Muscle of leg (tissue), 11 donors: ENCODE measurements around the gene UBE3C. TPM values are rescaled to one million over a fixed set of nuclear protein-coding genes. Genes with fewer than 3 reads are reported as not detected.
"Not testable (repeated sequence)": the region's sequence is repeated elsewhere in the genome, so short reads cannot be mapped to it uniquely, and the experiment has no call there.

Source experiments
- DNase-seq: peaks from one replicate; pipeline ENCODE4 v3.0.0; 2013
- H3K27ac ChIP-seq: one replicate; pipeline ENCODE4 v1.5.1; 2013; ENCODE audit warnings: mild to moderate bottlenecking, low read length, control low read depth
- H3K27me3 ChIP-seq: one replicate; pipeline ENCODE4 v1.6.1; 2013; ENCODE audit warnings: low read length; ENCODE audit not compliant: control insufficient read depth, insufficient read depth
- H3K36me3 ChIP-seq: one replicate; pipeline ENCODE4 v1.6.1; 2013; ENCODE audit warnings: low read length; ENCODE audit not compliant: control insufficient read depth, insufficient read depth
- H3K4me1 ChIP-seq: one replicate; pipeline ENCODE4 v1.6.1; 2013; ENCODE audit warnings: low read length; ENCODE audit not compliant: control insufficient read depth, insufficient read depth
- H3K4me3 ChIP-seq: one replicate; pipeline ENCODE4 v1.5.1; 2013; ENCODE audit warnings: low read length, control low read depth
- H3K9me3 ChIP-seq: replicated peaks from 2 replicates; pipeline ENCODE4 v1.6.1; 2013; ENCODE audit warnings: low read depth, low read length; ENCODE audit not compliant: control insufficient read depth
- WGBS: methylation state at CpG from one replicate; pipeline ENCODE4 v1.1.5; 2013; ENCODE audit warnings: missing lambda C conversion rate; ENCODE audit not compliant: insufficient coverage; 5-methylcytosine and 5-hydroxymethylcytosine counted together
- polyA plus RNA-seq, 8 donors: library from polyadenylated mRNA; unstranded; fragments of 120-200 nt; gene quantifications; one replicate each; pipeline versions ENCODE4 v1.2.1 to v1.2.3, GENCODE V29; 2013; ENCODE audit warnings: inconsistent platforms in 1 of 8, low replicate concordance in 1 of 8; ENCODE audit not compliant: insufficient read length in 8 of 8, insufficient read depth in 1 of 8
- total RNA-seq: library from RNA; stranded (reverse); fragments of 120-200 nt; gene quantifications from one replicate; pipeline ENCODE4 v1.2.4, GENCODE V29; 2013

UBE3C gene
- total and polyA plus RNA-seq, 9 donors, result 29.7 to 39.9 (median 33.4) TPM

GRCh38 chr7:157267956-157268355 is 129.2 kb downstream of the UBE3C start:
- no peak overlapping the region for H3K27ac ChIP-seq
- H3K4me1 ChIP-seq, result peaks cover 13% of the 10 kb centered on the region
- peaks cover 53% of the 10 kb centered on the region for H3K36me3 ChIP-seq
- no peaks in the 10 kb centered on the region for H3K27me3 ChIP-seq
- no peaks in the 10 kb centered on the region for H3K9me3 ChIP-seq
- no peak overlapping the region for H3K4me3 ChIP-seq
- 60% methylated on average over 1 of the region's 5 CpGs for WGBS
- no peak for DNase-seq

DNA sequence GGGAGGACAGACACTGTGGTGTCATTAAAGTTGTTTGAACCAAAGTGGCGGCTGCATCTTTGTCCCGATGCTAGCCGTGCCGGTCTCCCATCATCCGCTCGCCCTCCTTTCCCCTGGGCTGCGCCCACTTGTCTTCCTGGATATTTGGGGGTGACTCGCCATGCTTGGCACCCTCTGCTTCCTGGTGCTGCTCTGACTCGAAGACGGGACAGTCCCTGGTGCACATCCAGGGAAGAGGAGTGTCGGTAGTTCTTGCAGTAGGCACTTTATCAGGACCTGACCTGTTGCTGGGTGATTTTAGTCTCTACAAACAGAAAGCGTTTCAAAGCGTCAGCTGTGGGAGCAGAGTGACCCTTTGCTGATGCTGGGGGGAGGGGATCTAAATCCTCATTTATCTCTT is 129.8 kb downstream of the UBE3C start:
- WGBS, result 83% methylated on average over 11 of the region's 13 CpGs
- peaks cover 17% of the 10 kb centered on the region for H3K4me1 ChIP-seq
- H3K27me3 ChIP-seq, result no peaks in the 10 kb centered on the region
- no peak overlapping the region for H3K27ac ChIP-seq
- no peak overlapping the region for H3K4me3 ChIP-seq
- no peak for DNase-seq
- H3K36me3 ChIP-seq, result peaks cover 50% of the 10 kb centered on the region
- H3K9me3 ChIP-seq, result no peaks in the 10 kb centered on the region

GRCh38 chr7:157269341-157270059 is 130.8 kb downstream of the UBE3C start:
- Histone ChIP-seq H3K27me3 (no peaks in the 10 kb centered on the region), H3K4me3 (no peak overlapping the region)

GRCh38 chr7:157270060-157270444 is 131.3 kb downstream of the UBE3C start:
- Histone ChIP-seq H3K9me3 (no peaks in the 10 kb centered on the region), H3K27me3 (no peaks in the 10 kb centered on the region), H3K4me3 (no peak overlapping the region), H3K27ac (no peak overlapping the region), H3K36me3 (peaks cover 39% of the 10 kb centered on the region), H3K4me1 (peaks cover 20% of the 10 kb centered on the region)
- 100% methylated on average over 1 of the region's 3 CpGs for WGBS
- DNase-seq, result no peak

More at GRCh38 chr7:157269341-157270059, 130.8 kb downstream of the UBE3C start:
- Histone ChIP-seq H3K36me3 (peaks cover 42% of the 10 kb centered on the region), H3K27ac (no peak overlapping the region), H3K4me1 (peaks cover 20% of the 10 kb centered on the region), H3K9me3 (no peaks in the 10 kb centered on the region)
- DNase-seq, result no peak
- WGBS, result 90% methylated on average over 6 of the region's 16 CpGs

GRCh38 chr7:157271315-157271990 is 132.7 kb downstream of the UBE3C start:
- WGBS, result 81% methylated on average over 14 of the region's 15 CpGs
- no peaks in the 10 kb centered on the region for H3K27me3 ChIP-seq
- H3K4me3 ChIP-seq, result no peak overlapping the region
- peaks cover 20% of the 10 kb centered on the region for H3K4me1 ChIP-seq
- no peak for DNase-seq
- H3K9me3 ChIP-seq, result no peaks in the 10 kb centered on the region
- H3K36me3 ChIP-seq, result peaks cover 32% of the 10 kb centered on the region
- H3K27ac ChIP-seq, result peak overlapping the region; percentile 13

GRCh38 chr7:157271991-157272324 is 133.2 kb downstream of the UBE3C start:
- no peaks in the 10 kb centered on the region for H3K27me3 ChIP-seq
- 10% methylated on average over 2 of the region's 9 CpGs for WGBS
- H3K27ac ChIP-seq, result peak overlapping the region; percentile 13
- DNase-seq, result peak; percentile 68
- peaks cover 28% of the 10 kb centered on the region for H3K36me3 ChIP-seq
- H3K4me1 ChIP-seq, result peaks cover 23% of the 10 kb centered on the region
- H3K4me3 ChIP-seq, result no peak overlapping the region
- H3K9me3 ChIP-seq, result no peaks in the 10 kb centered on the region

DNA sequence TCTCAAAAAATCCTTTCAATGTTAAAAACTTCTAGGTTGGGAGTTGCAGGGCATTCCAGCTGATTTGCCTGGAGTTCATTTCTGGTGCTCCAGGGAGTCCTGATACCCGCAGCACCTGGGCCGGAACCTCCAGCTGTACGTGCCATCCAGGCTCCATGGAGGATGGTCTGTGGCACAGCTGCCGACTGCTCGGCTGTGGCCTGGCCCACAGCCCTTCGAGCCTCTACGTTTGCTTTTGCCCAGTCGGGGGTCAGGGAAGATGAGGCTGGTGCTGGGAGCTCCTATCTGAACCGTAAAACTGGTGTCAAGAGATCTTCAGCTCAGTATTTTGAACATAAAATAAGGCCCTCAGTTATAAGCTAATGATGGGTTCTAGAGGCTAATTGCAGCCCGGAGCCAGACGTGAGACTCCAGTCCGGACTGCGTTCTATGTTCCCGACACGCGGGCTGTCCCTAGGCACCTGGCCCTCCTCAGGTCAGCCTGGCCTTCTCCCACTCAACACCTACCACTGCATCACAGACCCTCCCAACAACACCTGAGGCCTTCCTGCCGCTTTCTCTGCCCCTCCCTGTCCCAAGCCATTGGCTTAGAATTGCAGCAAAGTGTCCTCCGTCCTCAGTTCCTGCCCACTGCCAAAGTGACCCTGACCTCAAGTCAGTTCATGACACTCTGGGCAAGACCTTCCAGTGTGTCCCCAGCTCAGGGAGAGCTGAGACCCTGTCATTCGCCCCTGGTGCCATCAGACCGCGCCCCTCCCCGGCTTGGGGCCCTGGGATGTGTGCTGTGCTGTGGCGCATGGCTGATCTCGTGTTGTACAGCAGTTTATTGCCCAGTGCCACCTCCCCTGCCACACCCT is 133.9 kb downstream of the UBE3C start:
- H3K4me3 ChIP-seq, result no peak overlapping the region
- no peak overlapping the region for H3K27ac ChIP-seq
- DNase-seq, result no peak
- no peaks in the 10 kb centered on the region for H3K9me3 ChIP-seq
- no peaks in the 10 kb centered on the region for H3K27me3 ChIP-seq
- WGBS, result 64% methylated on average over 19 of the region's 24 CpGs
- H3K36me3 ChIP-seq, result peaks cover 24% of the 10 kb centered on the region
- H3K4me1 ChIP-seq, result peaks cover 28% of the 10 kb centered on the region

- DNase-seq, result peak; percentile 65
- Histone ChIP-seq H3K9me3 (no peaks in the 10 kb centered on the region), H3K27me3 (peaks cover 6% of the 10 kb centered on the region), H3K27ac (no peak overlapping the region), H3K36me3 (peaks cover 15% of the 10 kb centered on the region), H3K4me1 (peaks cover 28% of the 10 kb centered on the region), H3K4me3 (no peak overlapping the region)
- 4% methylated on average over 15 of the region's 23 CpGs for WGBS
These were observed 134.7 kb downstream of the UBE3C start for GRCh38 chr7:157273208-157274093.

DNA sequence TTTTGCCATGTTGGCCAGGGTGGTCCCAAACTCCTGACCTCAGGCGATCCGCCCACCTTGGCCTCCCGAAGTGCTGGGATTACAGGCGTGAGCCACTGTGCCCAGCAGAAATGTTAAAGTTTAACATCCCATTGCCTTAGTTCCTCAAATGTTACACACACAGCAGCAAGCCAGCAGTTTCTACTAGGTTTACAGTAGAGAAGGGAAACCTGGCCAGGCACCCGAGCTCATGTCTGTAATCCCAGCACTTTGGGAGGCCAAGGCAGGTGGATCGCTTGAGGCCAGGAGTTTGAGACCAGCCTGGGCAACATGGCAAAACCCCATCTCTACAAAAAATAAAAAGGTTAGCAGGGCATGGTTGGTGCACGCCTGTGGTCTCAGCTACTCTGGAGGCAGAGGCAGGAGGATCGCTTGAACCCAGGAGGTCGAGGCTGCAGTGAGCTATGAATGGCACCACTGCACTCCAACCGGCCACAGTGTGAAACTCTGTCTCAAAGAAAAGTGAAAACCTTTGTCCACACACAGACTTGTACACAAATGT is 135.4 kb downstream of the UBE3C start:
- WGBS, result 88% methylated on average over 9 of the region's 10 CpGs
- H3K9me3 ChIP-seq, H3K27ac ChIP-seq, DNase-seq, H3K4me3 ChIP-seq: not testable (repeated sequence)
- peaks cover 32% of the 10 kb centered on the region for H3K4me1 ChIP-seq
- H3K36me3 ChIP-seq, result peaks cover 13% of the 10 kb centered on the region
- peaks cover 10% of the 10 kb centered on the region for H3K27me3 ChIP-seq
